SK-N-SH treated with all-trans-retinoic acid at 6 μM for 48 hours (cell line): ENCODE results near the gene ROBO2.

Experiments
- ATAC-seq: fragments of 200-7000 bp; cut with Tn5 transposase; 3 replicates; pipeline ENCODE4 v1.9.1; 2020; ENCODE audit warnings: mild to moderate bottlenecking, moderate library complexity
- ARNTL ChIP-seq: fragments of 450-650 bp; formaldehyde crosslinking; IDR thresholded peaks from 2 replicates; pipeline ENCODE4 v1.5.0; 2020; ENCODE audit warnings: low read depth, mild to moderate bottlenecking, moderate library complexity, borderline replicate concordance
- CREB5 ChIP-seq: fragments of 250-450 bp; sonication (Bioruptor Pico); IDR thresholded peaks from 2 replicates; pipeline ENCODE4 v1.5.1; 2020; ENCODE audit warnings: low read depth, mild to moderate bottlenecking, moderate library complexity
- CSDC2 ChIP-seq: fragments of 250-450 bp; sonication (Bioruptor Pico); IDR thresholded peaks from 2 replicates; pipeline ENCODE4 v1.5.0; 2020; ENCODE audit warnings: mild to moderate bottlenecking, moderate library complexity
- CSRNP3 ChIP-seq: fragments of 250-450 bp; sonication (Bioruptor Pico); IDR thresholded peaks from 2 replicates; pipeline ENCODE4 v1.5.1; 2021; ENCODE audit warnings: mild to moderate bottlenecking, moderate library complexity
- ESRRG ChIP-seq: fragments of 250-450 bp; sonication (Bioruptor Pico); IDR thresholded peaks from 2 replicates; pipeline ENCODE4 v1.6.1; 2021; ENCODE audit warnings: mild to moderate bottlenecking
- GLIS3 ChIP-seq: fragments of 250-450 bp; sonication (Bioruptor Pico); IDR thresholded peaks from 2 replicates; pipeline ENCODE4 v1.5.0; 2020; ENCODE audit warnings: mild to moderate bottlenecking, moderate library complexity
- ISL1 ChIP-seq: fragments of 250-450 bp; sonication (Bioruptor Pico); IDR thresholded peaks from 2 replicates; pipeline ENCODE4 v2.1.2; 2022; ENCODE audit warnings: mild to moderate bottlenecking, moderate library complexity
- OSR1 ChIP-seq: fragments of 250-450 bp; sonication (Bioruptor Pico); IDR thresholded peaks from 2 replicates; pipeline ENCODE4 v1.8.0; 2022; ENCODE audit warnings: moderate library complexity, mild to moderate bottlenecking, inconsistent platforms
- POU6F1 ChIP-seq: fragments of 250-450 bp; sonication (Bioruptor Pico); IDR thresholded peaks from 2 replicates; pipeline ENCODE4 v1.8.0; 2021; ENCODE audit warnings: low read depth, mild to moderate bottlenecking, moderate library complexity, borderline replicate concordance
- PPARA ChIP-seq: fragments of 250-450 bp; sonication (Bioruptor Pico); IDR thresholded peaks from 2 replicates; pipeline ENCODE4 v1.5.0; 2020; ENCODE audit warnings: mild to moderate bottlenecking, borderline replicate concordance
- RARB ChIP-seq: fragments of 250-450 bp; sonication (Bioruptor Pico); IDR thresholded peaks from 2 replicates; pipeline ENCODE4 v1.8.0; 2021; ENCODE audit warnings: mild to moderate bottlenecking, moderate library complexity
- SNAI2 ChIP-seq: fragments of 250-450 bp; sonication (Bioruptor Pico); IDR thresholded peaks from 2 replicates; pipeline ENCODE4 v1.5.0; 2020; ENCODE audit warnings: mild to moderate bottlenecking, moderate library complexity
- TCF4 ChIP-seq: fragments of 250-450 bp; sonication (Bioruptor Pico); IDR thresholded peaks from 2 replicates; pipeline ENCODE4 v1.8.0; 2021; ENCODE audit warnings: mild to moderate bottlenecking, moderate library complexity, borderline replicate concordance
- TOX ChIP-seq: fragments of 250-450 bp; sonication (Bioruptor Pico); IDR thresholded peaks from 2 replicates; pipeline ENCODE4 v1.8.0; 2021; ENCODE audit warnings: mild to moderate bottlenecking, moderate library complexity, borderline replicate concordance
- TSHZ2 ChIP-seq: fragments of 250-450 bp; sonication (Bioruptor Pico); IDR thresholded peaks from 2 replicates; pipeline ENCODE4 v1.5.0; 2020; ENCODE audit warnings: mild to moderate bottlenecking, moderate library complexity
- ZC3H10 ChIP-seq: fragments of 250-450 bp; sonication (Bioruptor Pico); IDR thresholded peaks from 2 replicates; pipeline ENCODE4 v1.5.1; 2021; ENCODE audit warnings: mild to moderate bottlenecking, moderate library complexity
- ZFP3 ChIP-seq: fragments of 250-450 bp; sonication (Bioruptor Pico); IDR thresholded peaks from 2 replicates; pipeline ENCODE4 v1.5.0; 2020; ENCODE audit warnings: mild to moderate bottlenecking, moderate library complexity
- ZFP30 ChIP-seq: fragments of 450-650 bp; formaldehyde crosslinking; IDR thresholded peaks from 2 replicates; pipeline ENCODE4 v1.5.0; 2022; ENCODE audit warnings: mild to moderate bottlenecking, moderate library complexity
- ZNF565 ChIP-seq: fragments of 450-650 bp; formaldehyde crosslinking; conservative IDR thresholded peaks from 2 replicates; pipeline ENCODE4 v1.5.0; 2020; ENCODE audit warnings: low read depth, mild to moderate bottlenecking, moderate library complexity
- ZNF70 ChIP-seq: fragments of 450-650 bp; formaldehyde crosslinking; IDR thresholded peaks from 2 replicates; pipeline ENCODE4 v1.5.0; 2020; ENCODE audit warnings: mild to moderate bottlenecking, moderate library complexity
- ZNF8 ChIP-seq: fragments of 450-650 bp; formaldehyde crosslinking; IDR thresholded peaks from 2 replicates; pipeline ENCODE4 v1.5.0; 2020; ENCODE audit warnings: mild to moderate bottlenecking, moderate library complexity

ROBO2 gene

GRCh38 chr3:77392181-77392580 lies 352.3 kb downstream of the ROBO2 start:
- TF ChIP-seq ARNTL (no peak), GLIS3 (CRISPR knock-in tag) (no peak), SNAI2 (CRISPR knock-in tag) (no peak), ISL1 (CRISPR knock-in tag) (no peak), TCF4 (CRISPR knock-in tag) (no peak), ZC3H10 (CRISPR knock-in tag) (no peak), RARB (CRISPR knock-in tag) (no peak), ZNF565 (CRISPR knock-in tag) (no peak), ZFP3 (CRISPR knock-in tag) (no peak), ZFP30 (no peak), ESRRG (no peak), TSHZ2 (CRISPR knock-in tag) (no peak)
- TF ChIP-seq, all 23 proteins: peak for 0
- no peak for ATAC-seq

- TF ChIP-seq TOX (CRISPR knock-in tag) (no peak), CSRNP3 (CRISPR knock-in tag) (no peak), TCF4 (CRISPR knock-in tag) (no peak), TSHZ2 (CRISPR knock-in tag) (no peak), ISL1 (CRISPR knock-in tag) (no peak), CREB5 (no peak), ESRRG (no peak), OSR1 (no peak), ZFP3 (CRISPR knock-in tag) (no peak), POU6F1 (CRISPR knock-in tag) (no peak), ZNF70 (CRISPR knock-in tag) (no peak), RARB (CRISPR knock-in tag) (no peak), ARNTL (no peak), PPARA (no peak), ZC3H10 (CRISPR knock-in tag) (no peak), ZFP30 (no peak), ZNF8 (CRISPR knock-in tag) (no peak), CSDC2 (CRISPR knock-in tag) (no peak)
- ATAC-seq: no peak
These were observed 354.1 kb downstream of the ROBO2 start for GRCh38 chr3:77394046-77394445.

GRCh38 chr3:77404871-77405270 lies 365.0 kb downstream of the ROBO2 start:
- ATAC-seq: no peak
- TF ChIP-seq PPARA (no peak), CREB5 (no peak), TSHZ2 (CRISPR knock-in tag) (no peak), ZNF8 (CRISPR knock-in tag) (no peak), TCF4 (CRISPR knock-in tag) (no peak), ZNF565 (CRISPR knock-in tag) (no peak), GLIS3 (CRISPR knock-in tag) (no peak), ESRRG (no peak), TOX (CRISPR knock-in tag) (no peak), ZFP30 (no peak), ZNF70 (CRISPR knock-in tag) (no peak), OSR1 (no peak), ISL1 (CRISPR knock-in tag) (no peak)
